IPS DF 6.9 (cell line): ENCODE measurements around the gene ABCD4.
A peak's percentile ranks its signal among the peaks of the same experiment; 100 is the strongest.

ENCODE experiments used
- DNase-seq: peaks from one replicate; pipeline ENCODE4 v3.0.0-alpha.2; 2013; ENCODE audit warnings: low read depth, low spot score
- H3K27ac ChIP-seq: one replicate; pipeline ENCODE4 v1.5.1; 2013; ENCODE audit warnings: low read length, control low read depth
- H3K27me3 ChIP-seq: 2 replicates; pipeline ENCODE4 v1.6.1; 2013; ENCODE audit warnings: mild to moderate bottlenecking, low read length; ENCODE audit not compliant: control insufficient read depth, insufficient read depth
- H3K36me3 ChIP-seq: 2 replicates; pipeline ENCODE4 v1.6.1; 2013; ENCODE audit warnings: low read length; ENCODE audit not compliant: control insufficient read depth, insufficient read depth
- H3K4me1 ChIP-seq: 2 replicates; pipeline ENCODE4 v1.6.1; 2013; ENCODE audit warnings: low read length; ENCODE audit not compliant: control insufficient read depth, insufficient read depth
- H3K4me3 ChIP-seq: 2 replicates; pipeline ENCODE4 v1.5.1; 2013; ENCODE audit warnings: mild to moderate bottlenecking, low read length
- H3K9me3 ChIP-seq: 2 replicates; pipeline ENCODE4 v1.6.1; 2013; ENCODE audit warnings: low read length, inconsistent platforms; ENCODE audit not compliant: control insufficient read depth, insufficient read depth
- WGBS: extraction: QIAGEN DNeasy Blood & Tissue Kit; methylation state at CpG from one replicate; pipeline ENCODE4 v1.1.7; 2013; ENCODE audit warnings: mixed read lengths, missing lambda C conversion rate; ENCODE audit not compliant: insufficient read length, insufficient coverage; 5-methylcytosine and 5-hydroxymethylcytosine counted together

The ABCD4 gene

GRCh38 chr14:74302634-74303569 is at the start of gene ABCD4:
ABCD4 (minus strand) TSS chr14:74302934; CDS start chr14:74302912, 22 bp downstream.
- peak; percentile 96 for DNase-seq
- H3K9me3 ChIP-seq: no peaks in the 10 kb centered on the region
- no peak within 1 kb of the TSS for H3K27ac ChIP-seq
- no peaks in the 10 kb centered on the region for H3K27me3 ChIP-seq
- no CpG with 5 or more reads among the region's 61 CpGs for WGBS
- H3K4me3 ChIP-seq: peak within 1 kb of the TSS; percentile 99
- H3K36me3 ChIP-seq: peaks cover 6% of the 10 kb centered on the region; the same call in 1 of the 2 replicates
- H3K4me1 ChIP-seq: 0 out of 2 replicates have a peak, but pooled peaks cover 2% of the 10 kb centered on the region

DNA sequence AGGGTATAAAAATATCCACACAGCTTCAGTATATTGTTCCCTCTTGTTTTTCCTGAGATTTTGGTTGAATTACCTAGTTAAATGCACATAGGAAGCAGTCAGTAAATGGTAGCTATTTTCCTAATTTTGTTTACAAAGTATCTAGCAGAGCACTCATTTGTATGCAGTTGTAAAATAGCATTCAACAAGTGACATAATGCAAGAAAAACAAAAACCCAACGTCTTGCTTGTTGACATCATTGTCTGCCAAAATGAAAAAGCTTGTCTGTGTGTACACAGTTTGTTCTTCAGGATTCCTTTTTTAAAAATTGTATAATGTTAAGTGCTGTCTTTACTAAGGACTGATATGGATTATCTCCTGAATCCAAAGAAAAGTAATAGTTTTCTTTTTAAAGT is 48.2 kb upstream of the ABCD4 start:
- no CpG with 5 or more reads among the region's 1 CpG for WGBS
- H3K4me1 ChIP-seq: no peaks in the 10 kb centered on the region
- no peaks in the 10 kb centered on the region for H3K27me3 ChIP-seq
- no peak for DNase-seq
- peak overlapping the region; percentile 92; the same call in 1 of the 2 replicates for H3K4me3 ChIP-seq
- H3K27ac ChIP-seq: no peak overlapping the region
- H3K9me3 ChIP-seq: no peaks in the 10 kb centered on the region
- H3K36me3 ChIP-seq: no peaks in the 10 kb centered on the region

DNA sequence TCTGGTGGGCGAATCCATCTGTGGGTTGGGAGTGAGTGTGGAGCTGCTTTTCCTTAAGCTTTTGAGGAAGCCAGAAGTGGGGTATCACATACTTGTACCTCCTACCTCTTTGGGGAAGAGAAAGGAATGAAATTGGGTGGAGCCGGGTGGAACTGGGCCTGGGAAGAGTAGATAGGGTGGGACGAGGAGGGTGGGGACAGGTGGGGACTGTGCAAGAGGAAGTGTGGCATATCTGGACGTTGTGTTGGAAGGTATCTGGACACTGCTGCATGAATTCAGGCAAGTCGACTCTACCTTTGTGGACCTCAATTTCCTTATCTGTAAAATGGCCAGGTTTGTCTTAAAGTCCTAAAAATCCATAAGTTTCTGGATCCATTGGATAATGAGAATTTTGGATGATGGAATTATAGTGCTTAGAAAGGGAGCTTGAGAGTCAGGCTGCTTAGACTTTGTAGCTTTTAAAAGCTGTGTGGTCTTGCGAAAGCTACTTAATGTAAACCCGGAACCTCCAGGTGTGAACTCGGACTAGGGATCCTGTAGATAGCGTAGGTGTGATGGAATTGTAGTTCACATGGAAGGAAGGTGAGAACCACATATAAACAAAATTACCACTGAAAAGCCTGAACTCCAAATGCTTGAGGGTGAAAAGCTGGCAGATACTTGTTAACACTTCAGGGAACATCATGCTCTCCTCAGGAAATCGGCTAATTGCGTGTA is 47.6 kb upstream of the ABCD4 start:
- Histone ChIP-seq H3K27me3 (no peaks in the 10 kb centered on the region), H3K27ac (no peak overlapping the region)

GRCh38 chr14:74349757-74350156 is 47.0 kb upstream of the ABCD4 start:
- peak overlapping the region; percentile 92; the same call in 1 of the 2 replicates for H3K4me3 ChIP-seq
- H3K4me1 ChIP-seq: no peaks in the 10 kb centered on the region
- H3K9me3 ChIP-seq: no peaks in the 10 kb centered on the region
- DNase-seq: no peak
- H3K36me3 ChIP-seq: no peaks in the 10 kb centered on the region
- no peaks in the 10 kb centered on the region for H3K27me3 ChIP-seq
- peak overlapping the region; percentile 17 for H3K27ac ChIP-seq
- no CpG with 5 or more reads among the region's 4 CpGs for WGBS

More for the DNA sequence above, 47.6 kb upstream of the ABCD4 start:
- Histone ChIP-seq H3K4me3 (peak overlapping the region; percentile 92; the same call in 1 of the 2 replicates), H3K9me3 (no peaks in the 10 kb centered on the region), H3K4me1 (no peaks in the 10 kb centered on the region), H3K36me3 (no peaks in the 10 kb centered on the region)
- DNase-seq: no peak
- WGBS: no CpG with 5 or more reads among the region's 11 CpGs

GRCh38 chr14:74348735-74349463 is 46.2 kb upstream of the ABCD4 start:
- Histone ChIP-seq H3K27me3 (no peaks in the 10 kb centered on the region), H3K4me3 (peak overlapping the region; percentile 92), H3K4me1 (no peaks in the 10 kb centered on the region), H3K27ac (peak overlapping the region; percentile 17), H3K36me3 (no peaks in the 10 kb centered on the region), H3K9me3 (no peaks in the 10 kb centered on the region)
- WGBS: no CpG with 5 or more reads among the region's 17 CpGs
- DNase-seq: no peak

DNA sequence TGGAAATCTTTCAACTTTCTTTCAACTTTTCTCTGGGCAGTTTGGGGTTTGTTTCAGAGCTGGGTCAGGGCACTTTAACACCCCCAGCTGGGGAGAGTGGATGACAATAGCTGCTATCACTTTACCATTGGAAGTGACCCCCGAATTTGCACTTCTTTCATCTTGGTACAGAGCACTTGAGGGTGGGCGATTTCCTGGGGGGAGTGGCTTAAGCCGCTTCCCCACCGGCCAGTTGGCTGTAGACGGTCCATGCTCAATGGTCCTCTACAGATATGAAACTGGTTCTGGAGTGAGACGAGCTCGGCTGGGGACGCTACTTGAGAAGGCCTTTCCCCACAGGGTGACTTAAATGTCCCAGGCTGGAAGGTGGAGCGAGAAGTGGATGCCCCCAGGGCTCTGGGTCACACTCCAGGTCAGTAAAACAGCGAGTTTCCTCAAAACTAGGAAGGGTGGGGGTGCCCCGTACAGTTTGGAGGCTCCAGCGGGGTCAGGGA is 45.6 kb upstream of the ABCD4 start, which contains the start of gene VRTN:
VRTN (plus strand) TSS at position 231 of the 494 bp plus-strand sequence. CDS start 8,313 bp downstream, outside the sequence.
- Histone ChIP-seq H3K4me1 (no peaks in the 10 kb centered on the region), H3K27ac (peak within 1 kb of the TSS; percentile 17), H3K4me3 (peak within 1 kb of the TSS; percentile 92), H3K27me3 (no peaks in the 10 kb centered on the region), H3K36me3 (no peaks in the 10 kb centered on the region), H3K9me3 (no peaks in the 10 kb centered on the region)
- no CpG with 5 or more reads among the region's 12 CpGs for WGBS
- DNase-seq: peak; percentile 74

DNA sequence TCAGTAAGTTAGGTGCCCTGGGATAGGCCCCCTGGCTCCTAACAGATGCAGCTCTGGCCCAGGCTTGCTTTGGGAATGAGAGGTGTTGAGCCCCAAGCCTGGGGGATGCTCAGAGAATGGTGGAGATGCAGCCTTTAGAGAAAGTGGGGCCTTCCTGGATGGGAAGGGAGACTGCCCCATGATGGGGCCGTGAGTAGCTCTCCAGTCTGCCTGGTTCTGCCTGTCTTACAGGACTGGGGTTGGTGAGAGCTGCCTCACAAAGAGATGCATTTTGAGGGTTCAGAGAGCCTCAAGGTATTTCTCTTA is 45.0 kb upstream of the ABCD4 start:
- Histone ChIP-seq H3K9me3 (no peaks in the 10 kb centered on the region), H3K4me1 (no peaks in the 10 kb centered on the region), H3K4me3 (peak overlapping the region; percentile 92; the same call in 1 of the 2 replicates), H3K27ac (peak overlapping the region; percentile 12), H3K36me3 (no peaks in the 10 kb centered on the region), H3K27me3 (no peaks in the 10 kb centered on the region)
- DNase-seq: no peak
- WGBS: no CpG with 5 or more reads among the region's 1 CpG

DNA sequence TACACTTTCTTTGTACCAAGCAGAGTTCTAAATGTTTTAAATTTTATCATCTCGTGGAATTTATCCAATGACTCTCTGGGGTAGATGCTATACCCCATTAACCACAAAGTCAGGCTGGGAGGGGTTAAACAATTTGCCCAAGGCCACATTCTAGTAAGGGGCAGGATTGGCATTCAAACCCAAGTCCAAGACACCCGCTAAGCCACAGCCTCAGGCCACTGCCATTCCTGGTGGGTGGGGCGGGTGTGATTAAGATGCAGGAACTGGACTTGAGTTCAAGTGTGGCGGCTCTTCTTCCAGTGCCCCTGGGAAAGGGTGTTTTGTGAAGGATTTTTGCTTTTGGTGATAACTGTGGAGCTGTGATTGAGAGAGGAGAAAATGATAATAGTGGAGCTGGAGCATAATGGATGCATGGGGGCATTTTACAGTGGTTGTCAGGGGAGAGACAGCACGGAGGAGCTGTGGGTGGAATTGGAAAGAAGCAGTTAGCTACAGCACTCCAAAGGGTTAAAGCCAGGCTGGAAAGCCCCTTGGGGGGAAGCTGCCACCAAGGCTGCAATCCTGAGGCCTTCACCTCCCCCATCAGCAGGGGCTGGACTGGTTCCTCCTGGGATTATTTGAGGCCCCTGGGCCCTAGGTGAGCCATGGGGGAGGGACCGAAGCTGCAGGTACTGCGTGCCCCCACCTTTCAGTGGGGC is 44.5 kb upstream of the ABCD4 start:
- no peaks in the 10 kb centered on the region for H3K36me3 ChIP-seq
- H3K4me3 ChIP-seq: peak overlapping the region; percentile 92; the same call in 1 of the 2 replicates
- no peaks in the 10 kb centered on the region for H3K4me1 ChIP-seq
- no peaks in the 10 kb centered on the region for H3K9me3 ChIP-seq
- H3K27me3 ChIP-seq: no peaks in the 10 kb centered on the region
- no CpG with 5 or more reads among the region's 7 CpGs for WGBS
- no peak for DNase-seq
- peak overlapping the region; percentile 12 for H3K27ac ChIP-seq

- no peaks in the 10 kb centered on the region for H3K36me3 ChIP-seq
- H3K27ac ChIP-seq: no peak overlapping the region
- no peaks in the 10 kb centered on the region for H3K27me3 ChIP-seq
- no peaks in the 10 kb centered on the region for H3K4me1 ChIP-seq
- no peaks in the 10 kb centered on the region for H3K9me3 ChIP-seq
- no peak overlapping the region for H3K4me3 ChIP-seq
- no peak for DNase-seq
- no CpG with 5 or more reads among the region's 2 CpGs for WGBS
Measured at GRCh38 chr14:74346341-74346740, 43.6 kb upstream of the ABCD4 start.
